Cardiac ventricle fibroblast (primary cell): ENCODE results near the gene FIP1L1. TPM values are rescaled to one million over a fixed set of nuclear protein-coding genes. Genes with fewer than 3 reads are reported as not detected.

Experiments used
- total RNA-seq: library from RNA; depleted of rRNA; stranded (reverse); fragments of >200 nt; gene quantifications from 2 replicates; pipeline ENCODE4 v1.2.3, GENCODE V29; 2015

Gene FIP1L1
- total RNA-seq: 39.3 and 50.5 TPM in 2 replicates

DNA sequence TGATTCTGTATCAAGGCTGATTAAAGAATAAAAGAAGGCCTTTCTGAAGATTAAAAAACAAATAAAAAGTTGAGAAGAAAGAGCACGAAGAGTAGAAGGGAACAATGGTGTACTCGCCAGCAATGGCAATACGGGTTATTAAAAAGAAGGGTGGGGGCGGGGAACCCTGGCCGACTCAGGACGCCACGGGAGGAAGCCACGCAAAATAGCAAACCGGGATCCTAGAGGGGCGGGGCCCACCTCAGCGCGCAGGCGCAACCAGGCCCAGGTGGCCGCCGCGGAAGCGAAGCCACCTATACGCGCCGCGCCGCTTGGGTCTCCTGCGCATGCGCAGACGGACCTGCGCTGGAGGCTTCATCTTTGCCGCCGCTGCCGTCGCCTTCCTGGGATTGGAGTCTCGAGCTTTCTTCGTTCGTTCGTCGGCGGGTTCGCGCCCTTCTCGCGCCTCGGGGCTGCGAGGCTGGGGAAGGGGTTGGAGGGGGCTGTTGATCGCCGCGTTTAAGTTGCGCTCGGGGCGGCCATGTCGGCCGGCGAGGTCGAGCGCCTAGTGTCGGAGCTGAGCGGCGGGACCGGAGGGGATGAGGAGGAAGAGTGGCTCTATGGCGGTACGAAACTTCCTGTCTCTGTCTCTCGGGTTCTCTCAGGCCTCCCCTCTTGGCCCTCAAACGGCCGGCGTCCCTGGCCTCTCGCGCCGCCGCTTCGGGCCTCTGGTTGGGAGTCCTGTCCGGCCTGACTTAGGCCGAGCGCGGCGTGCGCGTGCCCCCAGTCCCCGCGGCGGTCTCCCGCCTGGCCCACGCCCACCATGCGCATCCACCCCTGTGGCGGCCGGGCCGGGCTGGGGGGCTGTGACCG, at the start of gene FIP1L1:
FIP1L1 (plus strand) TSS at position 323 of the 852 bp plus-strand sequence; CDS start at position 521, 198 bp downstream.

DNA sequence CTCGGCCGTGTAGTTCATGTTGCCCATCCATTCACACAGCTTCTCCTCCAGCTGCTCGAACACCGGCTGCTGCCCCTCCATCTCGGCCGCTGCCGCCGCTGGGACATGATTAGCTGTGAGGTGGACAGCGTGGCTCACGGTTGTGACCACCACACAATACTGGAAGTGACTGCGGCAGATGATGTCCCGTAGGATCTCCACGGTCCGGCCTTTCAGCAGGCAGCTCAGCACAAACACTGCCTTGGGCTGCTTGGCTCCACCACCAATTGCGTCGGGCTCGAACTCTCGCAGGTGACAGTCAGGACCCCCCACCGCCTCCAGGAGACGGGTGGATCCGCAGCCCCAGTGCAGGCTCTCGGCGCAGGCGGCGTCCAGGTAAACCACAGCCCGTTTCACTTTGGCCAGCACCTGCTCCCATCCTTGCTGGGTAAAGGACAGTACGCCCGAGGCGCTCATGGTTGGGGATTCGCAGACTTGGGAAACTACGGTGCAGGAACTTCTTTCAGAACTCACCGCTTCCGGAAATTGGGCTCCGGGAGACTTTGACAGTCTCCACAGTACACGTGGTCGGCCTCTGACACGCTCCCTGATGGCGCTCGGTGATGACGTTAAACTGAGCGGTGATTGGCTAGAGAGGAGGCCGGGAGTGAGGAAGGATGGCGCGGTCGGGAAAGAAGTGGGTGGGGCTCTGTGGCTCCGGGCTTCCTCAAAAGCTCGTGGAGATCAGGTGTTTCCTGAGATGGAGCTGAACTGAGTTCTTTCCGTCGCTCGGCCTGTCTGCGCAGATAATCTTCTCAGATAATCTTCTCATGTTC, 11.7 kb upstream of the FIP1L1 start, which contains the start of gene SCFD2:
SCFD2 (minus strand) TSS at position 576 of the 815 bp plus-strand sequence.

Other genes starting within 250 kb of the FIP1L1 start
- 20.3 and 35.3 TPM in 2 replicates for gene SCFD2, start 11.6 kb upstream of the FIP1L1 start, total RNA-seq
- gene LNX1, start 213.8 kb downstream of the FIP1L1 start, total RNA-seq: 5.5 and 6.4 TPM in 2 replicates